Tibial nerve (tissue), 3 donors: Measurements from ENCODE around the gene SPINK2.
A peak's percentile ranks its signal among the peaks of the same experiment; 100 is the strongest.

Experiments
- POLR2A ChIP-seq, 2 donors: fragments of 450-650 bp; IDR thresholded peaks; one replicate each; pipeline ENCODE4 v1.6.1; 2017; ENCODE audit warnings: antibody characterized with exemption in 2 of 2, mild to moderate bottlenecking in 2 of 2, moderate library complexity in 2 of 2
- TF ChIP-seq, protein P1 (sequence below), 5 experiments: fragments of 200-600 bp in 3 of 5; fragments of 450-650 bp in 2 of 5; sonication (generic) in 3 of 5; IDR thresholded peaks; one replicate each; pipeline ENCODE4 v1.5.1; 2016 to 2019; ENCODE audit warnings: antibody characterized with exemption in 5 of 5, mild to moderate bottlenecking in 3 of 5, moderate library complexity in 2 of 5

DNA sequence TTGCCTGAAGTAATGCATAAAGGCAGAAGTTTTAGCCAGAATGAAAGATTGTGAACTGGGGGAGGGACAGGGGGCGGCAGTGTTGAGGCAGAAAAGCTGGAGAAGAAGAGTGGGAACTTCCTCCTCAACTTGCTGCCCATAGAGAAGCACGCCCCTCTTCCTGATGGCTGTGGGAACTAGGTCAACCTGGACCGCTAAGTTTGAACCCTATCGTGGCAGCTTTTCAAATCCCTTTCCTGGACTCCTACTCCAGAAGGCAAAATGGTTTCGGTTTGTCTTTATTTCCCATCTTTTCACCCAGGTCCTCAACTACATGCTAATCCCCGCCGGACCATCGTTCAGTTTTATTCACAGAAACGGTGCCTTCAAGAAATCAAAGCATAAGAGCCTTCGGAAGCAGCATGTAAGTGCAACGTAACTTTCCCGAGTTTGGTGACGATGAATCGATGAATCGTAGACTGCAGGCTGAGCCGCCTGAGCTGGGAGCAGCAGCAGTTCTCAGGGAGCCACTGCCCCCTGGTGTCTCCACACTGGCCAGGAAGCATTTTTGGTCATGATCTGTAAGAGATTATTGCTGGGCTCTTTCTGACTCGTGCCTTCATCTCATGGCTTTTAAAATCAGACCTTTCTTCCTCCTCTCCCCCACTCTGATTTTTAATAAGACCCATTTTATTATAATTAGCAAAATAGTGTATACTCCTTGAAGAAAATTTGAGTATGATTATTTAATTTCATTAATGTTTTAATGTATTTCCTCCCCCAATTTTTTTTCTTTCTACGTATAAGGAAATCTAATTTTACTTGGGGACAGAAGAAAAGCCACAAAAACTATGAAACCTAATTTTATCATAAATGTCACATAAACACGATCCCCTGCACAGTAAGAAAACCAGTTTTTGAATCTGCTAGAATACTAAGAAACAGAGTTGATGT lies 21.4 kb downstream of the SPINK2 start:
- no peak for TF ChIP-seq POLR2A (IDR thresholded peaks at IDR 0.05)
- TF ChIP-seq, protein P1, sequence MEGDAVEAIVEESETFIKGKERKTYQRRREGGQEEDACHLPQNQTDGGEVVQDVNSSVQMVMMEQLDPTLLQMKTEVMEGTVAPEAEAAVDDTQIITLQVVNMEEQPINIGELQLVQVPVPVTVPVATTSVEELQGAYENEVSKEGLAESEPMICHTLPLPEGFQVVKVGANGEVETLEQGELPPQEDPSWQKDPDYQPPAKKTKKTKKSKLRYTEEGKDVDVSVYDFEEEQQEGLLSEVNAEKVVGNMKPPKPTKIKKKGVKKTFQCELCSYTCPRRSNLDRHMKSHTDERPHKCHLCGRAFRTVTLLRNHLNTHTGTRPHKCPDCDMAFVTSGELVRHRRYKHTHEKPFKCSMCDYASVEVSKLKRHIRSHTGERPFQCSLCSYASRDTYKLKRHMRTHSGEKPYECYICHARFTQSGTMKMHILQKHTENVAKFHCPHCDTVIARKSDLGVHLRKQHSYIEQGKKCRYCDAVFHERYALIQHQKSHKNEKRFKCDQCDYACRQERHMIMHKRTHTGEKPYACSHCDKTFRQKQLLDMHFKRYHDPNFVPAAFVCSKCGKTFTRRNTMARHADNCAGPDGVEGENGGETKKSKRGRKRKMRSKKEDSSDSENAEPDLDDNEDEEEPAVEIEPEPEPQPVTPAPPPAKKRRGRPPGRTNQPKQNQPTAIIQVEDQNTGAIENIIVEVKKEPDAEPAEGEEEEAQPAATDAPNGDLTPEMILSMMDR (IDR thresholded peaks at IDR 0.05): peak; percentile 78 to 83 (median 79)
